Jurkat, Clone E6-1 (cell line): ENCODE measurements around the gene ABHD17A.
A peak's percentile ranks its signal among the peaks of the same experiment; 100 is the strongest.

Experiments used
- DNase-seq: peaks from one replicate; pipeline ENCODE4 v3.0.0-alpha.2; 2011; ENCODE audit warnings: low read depth, low spot score
- H3K4me3 ChIP-seq: 2 replicates; pipeline ENCODE4 v1.5.1; 2011; ENCODE audit warnings: mild to moderate bottlenecking, low read length, control low read depth, moderate library complexity

The ABHD17A gene

GRCh38 chr19:1846517-1847204 lies 38.6 kb downstream of the ABHD17A start:
- peak overlapping the region; percentile 86 for H3K4me3 ChIP-seq
- DNase-seq: no peak

GRCh38 chr19:1845642-1846041 lies 39.7 kb downstream of the ABHD17A start:
- no peak for DNase-seq
- H3K4me3 ChIP-seq: no peak overlapping the region

GRCh38 chr19:1845125-1845515 lies 40.2 kb downstream of the ABHD17A start:
- H3K4me3 ChIP-seq: no peak overlapping the region
- DNase-seq: no peak

GRCh38 chr19:1844513-1845124 lies 40.7 kb downstream of the ABHD17A start:
- no peak for DNase-seq
- no peak overlapping the region for H3K4me3 ChIP-seq

GRCh38 chr19:1843646-1844394 lies 41.5 kb downstream of the ABHD17A start:
- H3K4me3 ChIP-seq: no peak overlapping the region
- no peak for DNase-seq

- no peak for DNase-seq
- H3K4me3 ChIP-seq: no peak overlapping the region
Observed at GRCh38 chr19:1843116-1843515, 42.2 kb downstream of the ABHD17A start.

- DNase-seq: no peak
- no peak overlapping the region for H3K4me3 ChIP-seq
Observed at GRCh38 chr19:1841209-1841924, 43.9 kb downstream of the ABHD17A start.

GRCh38 chr19:1840541-1841115 lies 44.7 kb downstream of the ABHD17A start:
- no peak for DNase-seq
- no peak overlapping the region for H3K4me3 ChIP-seq

- no peak overlapping the region for H3K4me3 ChIP-seq
- no peak for DNase-seq
Observed at GRCh38 chr19:1839658-1840540, 45.4 kb downstream of the ABHD17A start.

- no peak overlapping the region for H3K4me3 ChIP-seq
- no peak for DNase-seq
Observed at GRCh38 chr19:1837625-1838105, 47.6 kb downstream of the ABHD17A start.

- no peak for DNase-seq
- H3K4me3 ChIP-seq: no peak overlapping the region
Observed at GRCh38 chr19:1837222-1837565, 48.1 kb downstream of the ABHD17A start.

- no peak for DNase-seq
- H3K4me3 ChIP-seq: no peak overlapping the region
Observed at GRCh38 chr19:1836458-1837221, 48.7 kb downstream of the ABHD17A start.

GRCh38 chr19:1833540-1833939 lies 51.8 kb downstream of the ABHD17A start:
- no peak for DNase-seq
- H3K4me3 ChIP-seq: no peak overlapping the region

GRCh38 chr19:1832046-1832663 lies 53.1 kb downstream of the ABHD17A start:
- no peak overlapping the region for H3K4me3 ChIP-seq
- DNase-seq: no peak

GRCh38 chr19:1830978-1831377 lies 54.3 kb downstream of the ABHD17A start:
- H3K4me3 ChIP-seq: no peak overlapping the region
- no peak for DNase-seq

GRCh38 chr19:1830568-1830967 lies 54.7 kb downstream of the ABHD17A start:
- no peak overlapping the region for H3K4me3 ChIP-seq
- no peak for DNase-seq

GRCh38 chr19:1829958-1830357 lies 55.3 kb downstream of the ABHD17A start:
- H3K4me3 ChIP-seq: no peak overlapping the region
- no peak for DNase-seq
